ENCODE results near the gene LEPR.
"Not testable (repeated sequence)": the region's sequence is repeated elsewhere in the genome, so short reads cannot be mapped to it uniquely, and the experiment has no call there.

- not testable (repeated sequence) for TF ChIP-seq ZNF274 (IDR thresholded peaks at IDR 0.05; ENCODE audit: low read depth, low read length); YY1 (IDR thresholded peaks at IDR 0.05; ENCODE audit: insufficient read depth, insufficient read length); SUZ12 (IDR thresholded peaks at IDR 0.05; ENCODE audit: extremely low read depth, insufficient read depth, insufficient read length)
Measured at GRCh38 chr1:65465837-65466236, 45.4 kb downstream of the LEPR start.
